ENCODE results near the gene PAX4.

PAX4 gene

DNA sequence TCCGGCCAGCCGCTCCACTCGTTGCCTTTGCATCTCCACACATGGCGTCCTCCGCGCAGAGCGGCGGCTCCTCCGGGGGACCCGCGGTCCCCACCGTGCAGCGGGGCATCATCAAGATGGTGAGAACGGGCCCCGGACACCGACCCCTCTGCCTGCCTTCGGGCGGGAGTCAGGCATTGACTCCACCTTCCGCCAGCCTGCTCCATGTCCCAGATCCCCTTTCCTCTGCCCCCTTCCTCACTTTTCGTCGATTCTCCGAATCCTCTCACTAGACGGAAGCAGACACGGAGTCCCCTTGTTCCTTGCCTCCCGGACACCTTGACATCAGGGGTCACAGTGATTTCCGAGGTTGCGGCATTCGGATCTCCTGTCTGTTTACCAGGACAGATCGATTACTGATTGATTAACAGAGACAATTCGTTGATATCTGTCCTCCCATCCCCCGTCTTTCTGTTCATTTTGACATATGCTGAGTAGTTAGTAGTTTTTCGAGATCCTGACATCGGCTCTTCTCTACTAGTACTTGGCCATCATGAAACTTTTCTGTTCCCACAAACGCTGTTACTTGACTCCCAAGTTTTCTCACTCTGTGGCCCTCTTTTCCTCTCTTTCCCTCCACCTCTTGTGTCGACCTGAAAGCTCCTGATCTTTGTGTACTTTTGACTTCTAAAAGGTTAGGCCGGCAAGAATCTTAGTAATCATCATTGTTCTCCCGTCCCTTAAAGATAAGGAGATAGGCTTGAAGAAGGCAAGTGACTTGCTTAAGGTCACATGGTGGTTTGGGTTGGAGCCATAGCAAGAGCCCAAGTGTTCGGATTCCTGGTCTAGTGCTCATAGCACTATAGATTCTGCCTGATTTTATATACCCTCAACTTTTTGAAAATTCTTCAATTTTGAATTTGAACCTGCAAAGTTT lies 34.6 kb upstream of the PAX4 start:
- H3K79me2 ChIP-seq (ENCODE audit: insufficient read depth, low read length): peaks cover 55% of the 10 kb centered on the region
- peaks cover 50% of the 10 kb centered on the region for H4K20me1 ChIP-seq (ENCODE audit: insufficient read depth, low read length, poor library complexity, severe bottlenecking)
- H3K36me3 ChIP-seq (ENCODE audit: insufficient read depth, low read length): no peaks in the 10 kb centered on the region
- no peaks in the 10 kb centered on the region for H3F3A ChIP-seq (ENCODE audit: low read depth)
- H3K4me3 ChIP-seq (ENCODE audit: low read length, poor library complexity, severe bottlenecking): peak overlapping the region; percentile 88
- no peaks in the 10 kb centered on the region for H3K27me3 ChIP-seq (ENCODE audit: insufficient read depth, low read length, poor library complexity, severe bottlenecking)
- H3K9me3 ChIP-seq (ENCODE audit: insufficient read depth, low read depth, low read length): no peaks in the 10 kb centered on the region
- H3K4me2 ChIP-seq (ENCODE audit: low read depth, low read length, poor library complexity, severe bottlenecking): peak overlapping the region; percentile 91
- peak overlapping the region; percentile 88 for H2AFZ ChIP-seq (ENCODE audit: low read length)
- peaks cover 41% of the 10 kb centered on the region for H3K4me1 ChIP-seq (ENCODE audit: insufficient read depth, low read length, poor library complexity, severe bottlenecking)
- no peaks in the 10 kb centered on the region for H3K9me2 ChIP-seq (replicated peaks; ENCODE audit: low read depth, low read length)
- TF ChIP-seq EZH2phosphoT487 (IDR thresholded peaks at IDR 0.05; ENCODE audit: borderline replicate concordance) (no peak), CTCF (conservative IDR thresholded peaks at IDR 0.05; ENCODE audit: low read length) (no peak)
- peak overlapping the region; percentile 79 for H3K9ac ChIP-seq (ENCODE audit: low read depth, low read length, poor library complexity, severe bottlenecking)

DNA sequence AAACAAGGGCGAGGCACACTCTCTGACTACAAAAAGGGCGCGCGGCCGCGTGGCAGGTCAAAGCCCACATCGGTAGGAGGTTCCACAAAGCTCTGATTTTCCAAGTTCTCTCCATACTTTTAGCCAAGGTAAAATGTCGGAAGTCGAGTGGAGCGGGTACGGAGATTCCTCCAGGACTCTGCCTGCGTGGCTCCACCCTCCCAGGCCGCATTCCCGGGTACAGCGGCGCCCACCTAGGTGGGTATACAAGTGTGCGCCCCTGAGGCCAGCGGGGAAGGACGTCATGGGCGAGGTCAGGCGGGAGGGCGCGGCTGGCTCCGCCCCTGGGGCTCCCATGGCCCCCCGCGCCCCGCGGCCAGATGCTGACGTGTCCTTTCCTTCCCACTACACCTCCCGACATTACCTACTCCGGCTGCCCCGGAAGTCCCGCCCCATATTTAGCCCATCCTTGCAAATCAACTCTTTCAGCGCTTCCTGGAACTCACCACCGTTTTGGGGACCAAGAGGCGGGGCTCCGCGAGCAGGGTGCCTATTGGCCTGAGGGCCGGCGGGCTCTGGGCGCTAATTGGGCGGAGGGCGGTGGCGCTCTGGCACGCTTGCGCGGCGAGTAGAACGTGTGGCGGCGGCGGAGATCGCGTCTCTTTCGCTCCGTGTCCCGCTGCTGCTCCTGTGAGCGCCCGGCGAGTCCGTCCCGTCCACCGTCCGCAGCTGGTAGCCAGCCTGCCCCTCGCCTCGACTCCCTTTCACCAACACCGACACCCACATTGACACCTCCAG lies 33.8 kb upstream of the PAX4 start, which contains the start of gene SND1:
TSS of gene SND1 (plus strand) at position 639 of the 777 bp plus-strand sequence. CDS start 180 bp downstream, outside the sequence.
- H3F3A ChIP-seq (ENCODE audit: low read depth): no peaks in the 10 kb centered on the region
- H2AFZ ChIP-seq (ENCODE audit: low read length): peak within 1 kb of the TSS; percentile 93
- peak within 1 kb of the TSS; percentile 88 for H3K4me3 ChIP-seq (ENCODE audit: low read length, poor library complexity, severe bottlenecking)
- peaks cover 41% of the 10 kb centered on the region for H3K4me1 ChIP-seq (ENCODE audit: insufficient read depth, low read length, poor library complexity, severe bottlenecking)
- H3K27me3 ChIP-seq (ENCODE audit: insufficient read depth, low read length, poor library complexity, severe bottlenecking): no peaks in the 10 kb centered on the region
- H3K36me3 ChIP-seq (ENCODE audit: insufficient read depth, low read length): no peaks in the 10 kb centered on the region
- H3K79me2 ChIP-seq (ENCODE audit: insufficient read depth, low read length): peaks cover 47% of the 10 kb centered on the region
- no peaks in the 10 kb centered on the region for H3K9me3 ChIP-seq (ENCODE audit: insufficient read depth, low read depth, low read length)
- no peaks in the 10 kb centered on the region for H3K9me2 ChIP-seq (replicated peaks; ENCODE audit: low read depth, low read length)
- H3K9ac ChIP-seq (ENCODE audit: low read depth, low read length, poor library complexity, severe bottlenecking): peak within 1 kb of the TSS; percentile 79
- TF ChIP-seq CTCF (conservative IDR thresholded peaks at IDR 0.05; ENCODE audit: low read length) (no peak), EZH2phosphoT487 (IDR thresholded peaks at IDR 0.05; ENCODE audit: borderline replicate concordance) (no peak)
- peak within 1 kb of the TSS; percentile 91 for H3K4me2 ChIP-seq (ENCODE audit: low read depth, low read length, poor library complexity, severe bottlenecking)
- H4K20me1 ChIP-seq (ENCODE audit: insufficient read depth, low read length, poor library complexity, severe bottlenecking): peaks cover 41% of the 10 kb centered on the region

DNA sequence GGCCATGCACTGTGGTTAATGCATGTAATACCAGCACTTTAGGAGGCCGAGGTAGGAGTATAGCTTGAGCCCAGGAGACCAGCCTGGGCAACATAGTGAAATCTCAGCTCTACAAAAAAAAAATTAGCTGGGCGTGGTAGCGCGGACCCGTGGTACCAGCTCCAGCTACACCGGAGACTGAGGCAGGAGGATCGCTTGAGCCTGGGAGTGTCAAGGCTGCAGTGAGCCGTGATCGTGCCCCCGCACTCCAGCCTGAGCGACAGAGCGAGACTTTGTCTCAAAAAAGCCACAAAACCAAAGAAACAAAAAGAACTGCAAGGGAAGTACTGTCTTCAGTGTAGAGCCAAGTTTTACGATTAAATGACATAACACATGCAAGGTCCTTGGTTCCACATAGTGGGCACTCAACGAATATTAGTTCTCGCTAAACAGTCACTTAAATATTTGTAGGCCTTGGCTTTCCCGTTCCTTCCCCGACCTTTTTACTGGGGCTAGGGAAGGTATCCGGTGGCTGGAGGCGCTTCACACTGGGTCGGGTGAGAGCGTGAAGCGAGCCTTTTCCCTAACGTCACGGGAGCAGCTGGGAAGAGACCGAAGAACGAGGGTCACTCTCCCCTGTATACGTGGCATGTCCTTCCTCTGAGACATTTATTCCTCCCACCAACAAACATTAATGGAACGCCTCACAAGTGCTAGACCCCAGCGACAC lies 33.1 kb upstream of the PAX4 start:
- Histone ChIP-seq H3K9me2 (replicated peaks; ENCODE audit: low read depth, low read length) (no peaks in the 10 kb centered on the region), H3K27me3 (ENCODE audit: insufficient read depth, low read length, poor library complexity, severe bottlenecking) (no peaks in the 10 kb centered on the region), H3F3A (ENCODE audit: low read depth) (no peaks in the 10 kb centered on the region), H3K36me3 (ENCODE audit: insufficient read depth, low read length) (no peaks in the 10 kb centered on the region), H3K79me2 (ENCODE audit: insufficient read depth, low read length) (peaks cover 39% of the 10 kb centered on the region), H3K4me2 (ENCODE audit: low read depth, low read length, poor library complexity, severe bottlenecking) (peak overlapping the region; percentile 86), H3K4me1 (ENCODE audit: insufficient read depth, low read length, poor library complexity, severe bottlenecking) (peaks cover 41% of the 10 kb centered on the region), H3K9ac (ENCODE audit: low read depth, low read length, poor library complexity, severe bottlenecking) (peak overlapping the region; percentile 75), H3K9me3 (ENCODE audit: insufficient read depth, low read depth, low read length) (no peaks in the 10 kb centered on the region), H3K4me3 (ENCODE audit: low read length, poor library complexity, severe bottlenecking) (peak overlapping the region; percentile 88), H4K20me1 (ENCODE audit: insufficient read depth, low read length, poor library complexity, severe bottlenecking) (peaks cover 36% of the 10 kb centered on the region), H2AFZ (ENCODE audit: low read length) (peak overlapping the region; percentile 93)
- TF ChIP-seq EZH2phosphoT487 (IDR thresholded peaks at IDR 0.05; ENCODE audit: borderline replicate concordance) (no peak), CTCF (conservative IDR thresholded peaks at IDR 0.05; ENCODE audit: low read length) (no peak)
